B cell (primary cell): Measurements from ENCODE around the gene HEXB.

Experiments used
- CTCF ChIP-seq: fragments of 200-600 bp; IDR thresholded peaks from one replicate; pipeline ENCODE4 v1.8.0; 2022; ENCODE audit warnings: antibody characterized with exemption, mild to moderate bottlenecking
- EZH2 ChIP-seq: IDR thresholded peaks from 2 replicates; pipeline ENCODE4 v1.6.1; 2012; ENCODE audit warnings: borderline replicate concordance, low read depth, mild to moderate bottlenecking, moderate library complexity, low read length; ENCODE audit not compliant: insufficient read depth, poor library complexity, severe bottlenecking

- no peak for TF ChIP-seq CTCF
- no peak for TF ChIP-seq EZH2
Observed at GRCh38 chr5:74765201-74765600, 80.2 kb downstream of the HEXB start.
